Stimulated activated CD4-positive, alpha-beta T cell treated with anti-CD3 and anti-CD28 coated beads, Interleukin-4, amount 100 ng/mL, for 1 hour (primary cell): ENCODE data around the gene USH2A.

Experiments used
- DNase-seq: peaks from one replicate; pipeline ENCODE4 v3.0.0-alpha.2; 2020

The USH2A gene

GRCh38 chr1:215899901-215900300 is 523.3 kb downstream of the USH2A start:
- no peak for DNase-seq

DNA sequence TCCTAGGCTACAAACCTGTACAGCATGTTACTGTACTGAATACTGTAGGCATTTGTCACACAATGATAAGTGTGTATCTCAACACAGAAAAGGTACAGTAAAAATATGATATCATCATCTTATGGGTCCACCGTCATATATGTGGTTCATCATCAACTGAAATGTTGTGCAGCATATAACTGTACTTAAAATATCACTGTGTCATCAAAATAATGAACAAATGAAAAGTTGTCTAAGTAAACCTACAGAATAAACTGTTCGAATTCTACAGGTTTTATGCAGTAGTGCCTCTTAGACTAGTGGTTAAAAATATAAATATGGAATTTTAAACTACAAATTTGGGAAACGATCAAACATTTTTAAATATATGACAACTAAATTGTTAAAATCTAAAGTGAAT is 527.4 kb downstream of the USH2A start:
- DNase-seq: no peak

DNA sequence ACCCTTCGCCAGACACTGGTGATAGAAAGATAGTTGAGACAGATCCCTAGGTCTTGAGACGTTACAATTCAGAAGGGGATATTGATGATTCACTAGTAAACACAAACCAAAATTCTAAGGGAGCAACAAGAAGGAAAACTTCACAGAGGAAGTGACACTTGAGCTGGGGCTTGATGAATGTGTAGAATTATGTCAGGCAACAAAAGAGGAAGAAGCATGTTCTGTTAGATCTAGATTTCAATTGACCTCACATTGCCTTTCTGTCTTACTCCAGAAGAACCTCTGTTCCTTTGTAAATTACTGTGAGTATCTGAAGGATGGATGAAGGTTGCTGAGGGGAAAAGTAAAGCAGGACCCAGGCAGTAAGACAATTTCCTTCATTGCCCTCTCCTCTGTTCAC is 528.0 kb downstream of the USH2A start:
- DNase-seq: no peak

GRCh38 chr1:215894617-215895016 is 528.6 kb downstream of the USH2A start:
- no peak for DNase-seq

- DNase-seq: no peak
These were observed 531.8 kb downstream of the USH2A start for GRCh38 chr1:215891266-215892057.

DNA sequence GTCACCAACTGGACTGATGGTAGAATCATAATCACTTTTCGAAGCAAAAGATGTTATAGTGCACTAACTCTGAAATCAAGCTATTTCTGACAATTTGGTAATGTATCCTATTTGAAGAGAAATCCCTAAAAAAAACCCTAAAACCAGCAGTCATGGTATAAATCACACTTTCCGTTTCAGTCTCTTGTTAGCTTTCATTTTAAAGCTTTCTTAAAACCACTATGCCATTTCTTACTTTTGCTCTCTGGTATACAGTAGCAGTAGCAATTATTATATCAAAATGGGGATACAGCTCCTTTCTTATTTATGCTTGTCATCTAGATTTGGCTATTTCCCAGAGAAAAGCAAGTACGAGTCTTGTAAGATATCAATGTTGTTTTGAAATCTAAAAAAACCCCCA is 532.8 kb downstream of the USH2A start:
- DNase-seq: no peak

DNA sequence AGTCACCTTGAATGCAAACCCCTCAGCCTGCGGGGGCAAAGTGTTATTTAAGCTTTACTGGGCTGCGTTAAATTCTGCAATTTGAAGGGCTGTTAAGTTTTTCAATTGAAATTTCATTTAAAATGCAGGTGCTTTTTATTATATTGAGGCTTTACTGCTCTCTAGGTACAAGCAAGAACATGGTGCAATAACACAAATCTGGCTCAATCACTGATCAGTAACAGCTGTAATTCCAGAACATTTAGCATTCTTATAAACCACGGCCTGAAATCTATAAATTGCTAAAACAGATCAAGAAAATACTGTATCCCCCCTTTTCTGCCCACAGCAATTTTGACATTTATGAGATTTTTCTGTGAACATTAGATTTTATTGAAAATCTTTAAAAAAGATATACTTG is 533.4 kb downstream of the USH2A start:
- DNase-seq: no peak

DNA sequence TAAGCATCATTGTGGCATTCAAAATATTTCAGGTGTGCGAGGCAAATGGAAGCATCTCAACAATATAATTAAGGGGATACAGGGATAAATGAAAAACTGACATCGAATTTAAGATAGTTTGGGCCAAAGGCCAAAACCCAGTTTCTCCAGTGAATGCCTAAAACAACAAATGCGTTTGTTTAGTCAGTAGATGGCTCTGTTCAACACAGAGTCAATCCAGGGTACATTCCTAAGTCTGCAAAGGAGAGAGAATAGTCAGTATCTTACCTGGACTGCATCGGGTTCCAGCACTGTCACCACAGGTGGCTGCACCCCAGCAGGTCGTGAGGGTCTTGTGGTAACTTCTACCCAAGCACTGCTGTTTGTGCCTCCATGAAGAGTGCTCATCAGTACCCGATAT is 535.1 kb downstream of the USH2A start:
- DNase-seq: no peak

DNA sequence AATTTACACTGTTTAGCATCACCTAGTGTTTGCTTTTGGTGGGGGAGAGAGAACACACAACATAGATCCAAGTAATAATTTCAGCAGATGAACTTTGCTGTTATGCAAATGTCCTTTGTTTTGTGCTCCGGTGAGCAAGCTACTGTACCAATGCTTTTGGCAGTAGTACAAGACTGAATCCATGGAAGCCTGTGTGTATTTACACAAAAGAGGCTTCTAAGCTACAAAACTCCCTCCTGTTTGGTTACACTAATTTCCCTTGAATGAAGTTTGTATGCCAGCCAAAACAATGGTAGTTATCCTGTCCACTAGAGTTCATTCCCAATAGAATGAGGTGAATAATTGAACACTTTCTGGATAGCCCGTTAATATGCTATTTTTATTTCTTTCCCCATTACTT is 535.6 kb downstream of the USH2A start:
- no peak for DNase-seq

GRCh38 chr1:215883004-215883403 is 540.2 kb downstream of the USH2A start:
- no peak for DNase-seq

- DNase-seq: no peak
These were observed 544.4 kb downstream of the USH2A start for GRCh38 chr1:215878843-215879242.

- DNase-seq: no peak
These were observed 545.1 kb downstream of the USH2A start for GRCh38 chr1:215878128-215878527.

DNA sequence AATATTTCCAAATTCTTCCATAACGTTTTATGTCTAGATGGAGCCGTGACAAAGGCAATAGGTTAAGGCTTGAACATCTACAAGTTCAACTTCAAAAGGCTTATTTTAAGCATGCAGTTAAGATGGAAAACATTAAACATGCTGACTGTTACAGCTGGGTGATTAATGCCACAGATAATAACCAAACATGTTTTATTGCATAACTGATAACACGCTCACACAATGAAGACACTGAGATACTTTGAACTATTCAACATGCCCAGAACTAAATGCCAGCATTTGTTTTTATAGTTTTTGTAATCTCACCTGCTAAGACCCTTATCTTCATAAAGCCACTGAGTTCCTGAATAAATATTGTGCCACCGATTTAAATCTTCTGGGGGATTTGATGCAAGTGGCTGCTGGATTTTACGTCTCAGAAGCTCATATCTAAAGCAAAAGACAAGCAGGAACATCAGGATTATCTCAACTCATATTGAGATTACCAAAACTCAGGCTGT is 545.7 kb downstream of the USH2A start:
- no peak for DNase-seq

GRCh38 chr1:215875712-215876111 is 547.5 kb downstream of the USH2A start:
- DNase-seq: no peak

DNA sequence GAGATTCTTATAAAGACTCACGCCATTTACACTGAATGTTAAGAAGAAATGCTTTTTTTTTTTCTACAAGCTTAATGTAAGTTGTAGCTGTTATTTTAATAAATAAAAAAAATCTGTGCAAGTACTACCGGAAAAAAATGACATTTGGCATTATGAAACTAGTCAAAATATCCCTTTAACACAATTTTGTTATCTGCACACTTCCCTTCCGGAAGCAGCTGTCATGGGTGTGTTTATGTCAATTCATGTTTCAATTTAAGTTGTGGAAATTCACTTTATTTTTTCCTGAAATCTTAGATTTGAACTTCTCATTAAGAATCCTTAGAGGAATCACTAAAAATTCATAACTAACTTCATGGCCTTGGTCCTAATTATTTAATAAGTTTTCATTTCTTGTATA is 548.0 kb downstream of the USH2A start:
- DNase-seq: no peak

- DNase-seq: no peak
These were observed 550.6 kb downstream of the USH2A start for GRCh38 chr1:215872658-215873057.

- no peak for DNase-seq
These were observed 554.7 kb downstream of the USH2A start for GRCh38 chr1:215868500-215868899.

GRCh38 chr1:215865060-215865459 is 558.2 kb downstream of the USH2A start:
- DNase-seq: no peak

DNA sequence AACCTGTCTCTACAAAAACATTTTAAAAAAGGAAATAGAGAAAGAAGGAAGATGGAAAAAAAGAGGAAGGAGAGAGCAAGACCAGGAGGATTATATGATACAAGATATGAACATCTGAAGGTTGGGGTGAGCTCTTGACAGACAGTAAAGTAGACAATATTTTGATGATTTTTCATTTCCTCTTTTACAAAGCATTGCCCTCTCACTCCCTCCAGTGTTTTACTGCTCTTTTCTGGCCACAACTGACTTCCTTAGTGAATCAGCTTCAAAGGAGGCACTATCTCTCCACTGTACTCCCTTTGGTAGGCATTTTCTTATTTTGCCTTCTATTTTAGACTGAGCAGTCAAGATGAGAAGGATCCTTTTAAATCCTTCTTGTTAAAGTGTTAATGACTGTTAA is 559.5 kb downstream of the USH2A start:
- no peak for DNase-seq

DNA sequence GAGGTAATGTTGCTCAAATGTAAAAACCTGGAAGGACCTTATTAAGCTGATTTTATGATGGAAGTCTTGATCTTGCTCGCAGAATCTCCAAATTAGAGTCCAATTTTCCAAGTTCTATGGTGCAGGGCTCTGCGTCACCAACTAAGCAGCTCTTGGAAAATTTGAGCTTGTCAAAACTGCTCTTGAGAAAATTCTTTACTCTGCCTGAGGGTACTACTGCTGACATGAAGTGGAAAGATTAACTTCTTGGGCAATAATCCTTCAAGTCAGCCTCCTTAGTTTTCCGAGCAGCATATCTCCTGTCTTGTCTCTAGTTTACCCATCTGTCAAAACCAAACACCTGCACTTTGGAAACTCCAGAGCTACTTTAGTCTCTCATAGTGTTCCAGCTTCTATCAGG is 562.4 kb downstream of the USH2A start:
- no peak for DNase-seq

DNA sequence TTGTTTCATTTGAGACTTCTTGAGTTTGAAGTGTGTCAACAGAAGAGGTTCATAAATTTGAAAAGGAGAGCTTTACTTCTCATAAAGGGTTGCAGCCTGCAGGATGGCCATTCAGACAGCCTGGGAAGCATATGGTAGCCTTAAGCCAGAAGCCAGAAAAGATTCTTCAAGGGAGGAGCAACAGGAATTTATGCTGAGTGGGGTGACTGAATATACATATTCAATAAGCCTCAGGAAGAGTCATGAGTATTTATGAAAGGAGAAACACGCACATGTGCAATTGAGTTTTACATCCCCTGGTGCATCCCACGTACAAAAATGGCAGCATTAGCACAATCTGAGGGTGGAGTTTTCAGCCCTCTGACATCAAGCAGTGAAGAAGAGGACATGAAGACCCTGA is 565.9 kb downstream of the USH2A start:
- DNase-seq: no peak

- no peak for DNase-seq
These were observed 577.9 kb downstream of the USH2A start for GRCh38 chr1:215845234-215845891.

DNA sequence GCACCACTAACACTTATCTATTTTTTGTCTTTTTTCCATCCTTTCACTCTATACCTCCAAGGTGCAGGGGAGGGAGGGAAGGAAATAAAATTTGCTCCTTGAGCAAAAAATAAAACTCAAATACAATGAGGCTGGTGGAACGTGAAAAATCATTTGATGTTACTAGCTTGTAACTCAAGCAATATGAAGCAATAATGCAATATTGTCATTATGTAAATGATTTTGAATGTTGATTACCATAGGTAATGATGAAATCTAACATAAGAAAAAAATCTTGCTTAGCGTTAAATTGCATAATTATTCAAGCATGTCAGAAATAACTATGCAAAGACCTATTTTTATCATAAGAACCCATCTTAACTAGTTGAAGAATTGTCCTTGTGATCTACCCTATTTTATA is 578.5 kb downstream of the USH2A start:
- DNase-seq: no peak

- DNase-seq: no peak
These were observed 579.0 kb downstream of the USH2A start for GRCh38 chr1:215844266-215844665.

GRCh38 chr1:215842905-215843304 is 580.3 kb downstream of the USH2A start:
- DNase-seq: no peak
